K562 (cell line): Measurements from ENCODE around the gene GRXCR2. TPM values are rescaled to one million over a fixed set of nuclear protein-coding genes. Genes with fewer than 3 reads are reported as not detected.

Experiments used
- CGGBP1 ChIP-seq: fragments of 250-450 bp; sonication (Bioruptor Pico); IDR thresholded peaks from 2 replicates; pipeline ENCODE4 v1.9.0; 2021; ENCODE audit warnings: mild to moderate bottlenecking
- CXXC5 ChIP-seq: fragments of 250-450 bp; sonication (Bioruptor Pico); IDR thresholded peaks from 2 replicates; pipeline ENCODE4 v1.8.0; 2022; ENCODE audit warnings: inconsistent platforms, mild to moderate bottlenecking, moderate library complexity
- ETS2 ChIP-seq: IDR thresholded peaks from 2 replicates; pipeline ENCODE4 v1.6.1; 2016; ENCODE audit warnings: borderline replicate concordance, missing genetic modification characterization, mild to moderate bottlenecking, moderate library complexity, missing compliant biosample characterization; ENCODE audit not compliant: poor library complexity, severe bottlenecking
- GATAD2B ChIP-seq: fragments of 450-650 bp; IDR thresholded peaks from 2 replicates; pipeline ENCODE4 v1.6.1; 2017; ENCODE audit warnings: mild to moderate bottlenecking, borderline replicate concordance
- NR1H2 ChIP-seq: sonication (generic); formaldehyde crosslinking; IDR thresholded peaks from 2 replicates; pipeline ENCODE4 v1.4.0; 2020; ENCODE audit warnings: mild to moderate bottlenecking, missing genetic modification reagents
- POLR2A ChIP-seq: fragments of 450-650 bp; conservative IDR thresholded peaks from 2 replicates; pipeline ENCODE4 v1.6.1; 2016
- SAP30 ChIP-seq: fragments of 200-600 bp; sonication (generic); IDR thresholded peaks from 2 replicates; pipeline ENCODE4 v1.6.1; 2012; ENCODE audit warnings: borderline replicate concordance, low read depth, mild to moderate bottlenecking, moderate library complexity, low read length, control low read depth, inconsistent platforms; ENCODE audit not compliant: insufficient read depth, poor library complexity, severe bottlenecking
- TAF15 ChIP-seq: fragments of 200-400 bp; formaldehyde crosslinking; IDR thresholded peaks from 2 replicates; pipeline ENCODE4 v1.6.1; 2017; ENCODE audit warnings: mild to moderate bottlenecking, low read depth, low read length, moderate library complexity
- ZBTB33 ChIP-seq: sonication (generic); formaldehyde crosslinking; IDR thresholded peaks from 2 replicates; pipeline ENCODE4 v1.8.1; 2023; ENCODE audit warnings: mild to moderate bottlenecking, missing genetic modification reagents
- polyA plus RNA-seq, 8 experiments: library from polyadenylated mRNA; depleted of rRNA in 4 of 8; stranded (reverse) in 5 of 8; unstranded in 3 of 8; fragments of >200 nt; fragmentation: Nextera tagmentation in 2 of 8; fragmentation: Illumina TruSeq in 1 of 8; extraction: Ambion mirVana in 2 of 8; extraction: Trizol in 1 of 8; gene quantifications; 2 replicates each; pipeline versions ENCODE4 v1.2.1 to v1.2.3, GENCODE V29; 2011 to 2014; ENCODE audit warnings: inconsistent platforms in 1 of 8, missing spikeins in 1 of 8
- total RNA-seq, 7 experiments: library from RNA; depleted of rRNA in 6 of 7; stranded (reverse); fragments of >200 nt in 6 of 7; fragmentation: Illumina TruSeq in 2 of 7; extraction: Trizol in 2 of 7; gene quantifications; 2 replicates each; pipeline versions ENCODE4 v1.2.1 to v1.2.3, GENCODE V29; 2011 to 2021; ENCODE audit warnings: low replicate concordance in 1 of 7
- TF ChIP-seq, protein P1 (sequence below): fragments of 450-650 bp; formaldehyde crosslinking; IDR thresholded peaks from 2 replicates; pipeline ENCODE4 v1.4.0; 2022; ENCODE audit warnings: missing genetic modification characterization
- TF ChIP-seq, protein P2 (sequence below): sonication (generic); formaldehyde crosslinking; IDR thresholded peaks from 2 replicates; pipeline ENCODE4 v1.8.0; 2022; ENCODE audit warnings: mild to moderate bottlenecking, low read depth, missing genetic modification reagents
- TF ChIP-seq, protein P3 (sequence below): fragments of 450-650 bp; IDR thresholded peaks from 2 replicates; pipeline ENCODE4 v1.6.1; 2017; ENCODE audit warnings: antibody characterized with exemption, mild to moderate bottlenecking
- TF ChIP-seq, protein P4 (sequence below): fragments of 250-450 bp; sonication (Bioruptor Pico); IDR thresholded peaks from 2 replicates; pipeline ENCODE4 v1.5.0; 2021; ENCODE audit warnings: mild to moderate bottlenecking, borderline replicate concordance
- TF ChIP-seq, protein P5 (sequence below): fragments of 250-450 bp; sonication (Bioruptor Pico); IDR thresholded peaks from 2 replicates; pipeline ENCODE4 v1.4.0; 2020; ENCODE audit warnings: borderline replicate concordance

Gene GRXCR2
- total and polyA plus RNA-seq, 9 of the 15 experiments (the other 6 are each of a cell fraction or from before 2014, with no cell fraction given) = not detected

- TF ChIP-seq NR1H2 (CRISPR knock-in tag) (no peak), CXXC5 (CRISPR knock-in tag) (no peak), CGGBP1 (CRISPR knock-in tag) (no peak), GATAD2B (no peak), TAF15 (no peak), SAP30 (no peak), ETS2 (tag) (no peak), ZBTB33 (CRISPR knock-in tag) (no peak), POLR2A (no peak)
- TF ChIP-seq, protein P1, sequence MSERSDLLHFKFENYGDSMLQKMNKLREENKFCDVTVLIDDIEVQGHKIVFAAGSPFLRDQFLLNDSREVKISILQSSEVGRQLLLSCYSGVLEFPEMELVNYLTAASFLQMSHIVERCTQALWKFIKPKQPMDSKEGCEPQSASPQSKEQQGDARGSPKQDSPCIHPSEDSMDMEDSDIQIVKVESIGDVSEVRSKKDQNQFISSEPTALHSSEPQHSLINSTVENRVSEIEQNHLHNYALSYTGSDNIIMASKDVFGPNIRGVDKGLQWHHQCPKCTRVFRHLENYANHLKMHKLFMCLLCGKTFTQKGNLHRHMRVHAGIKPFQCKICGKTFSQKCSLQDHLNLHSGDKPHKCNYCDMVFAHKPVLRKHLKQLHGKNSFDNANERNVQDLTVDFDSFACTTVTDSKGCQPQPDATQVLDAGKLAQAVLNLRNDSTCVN = no peak
- TF ChIP-seq, protein P2, sequence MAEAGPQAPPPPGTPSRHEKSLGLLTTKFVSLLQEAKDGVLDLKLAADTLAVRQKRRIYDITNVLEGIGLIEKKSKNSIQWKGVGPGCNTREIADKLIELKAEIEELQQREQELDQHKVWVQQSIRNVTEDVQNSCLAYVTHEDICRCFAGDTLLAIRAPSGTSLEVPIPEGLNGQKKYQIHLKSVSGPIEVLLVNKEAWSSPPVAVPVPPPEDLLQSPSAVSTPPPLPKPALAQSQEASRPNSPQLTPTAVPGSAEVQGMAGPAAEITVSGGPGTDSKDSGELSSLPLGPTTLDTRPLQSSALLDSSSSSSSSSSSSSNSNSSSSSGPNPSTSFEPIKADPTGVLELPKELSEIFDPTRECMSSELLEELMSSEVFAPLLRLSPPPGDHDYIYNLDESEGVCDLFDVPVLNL (CRISPR knock-in tag) = no peak
- TF ChIP-seq, protein P3, sequence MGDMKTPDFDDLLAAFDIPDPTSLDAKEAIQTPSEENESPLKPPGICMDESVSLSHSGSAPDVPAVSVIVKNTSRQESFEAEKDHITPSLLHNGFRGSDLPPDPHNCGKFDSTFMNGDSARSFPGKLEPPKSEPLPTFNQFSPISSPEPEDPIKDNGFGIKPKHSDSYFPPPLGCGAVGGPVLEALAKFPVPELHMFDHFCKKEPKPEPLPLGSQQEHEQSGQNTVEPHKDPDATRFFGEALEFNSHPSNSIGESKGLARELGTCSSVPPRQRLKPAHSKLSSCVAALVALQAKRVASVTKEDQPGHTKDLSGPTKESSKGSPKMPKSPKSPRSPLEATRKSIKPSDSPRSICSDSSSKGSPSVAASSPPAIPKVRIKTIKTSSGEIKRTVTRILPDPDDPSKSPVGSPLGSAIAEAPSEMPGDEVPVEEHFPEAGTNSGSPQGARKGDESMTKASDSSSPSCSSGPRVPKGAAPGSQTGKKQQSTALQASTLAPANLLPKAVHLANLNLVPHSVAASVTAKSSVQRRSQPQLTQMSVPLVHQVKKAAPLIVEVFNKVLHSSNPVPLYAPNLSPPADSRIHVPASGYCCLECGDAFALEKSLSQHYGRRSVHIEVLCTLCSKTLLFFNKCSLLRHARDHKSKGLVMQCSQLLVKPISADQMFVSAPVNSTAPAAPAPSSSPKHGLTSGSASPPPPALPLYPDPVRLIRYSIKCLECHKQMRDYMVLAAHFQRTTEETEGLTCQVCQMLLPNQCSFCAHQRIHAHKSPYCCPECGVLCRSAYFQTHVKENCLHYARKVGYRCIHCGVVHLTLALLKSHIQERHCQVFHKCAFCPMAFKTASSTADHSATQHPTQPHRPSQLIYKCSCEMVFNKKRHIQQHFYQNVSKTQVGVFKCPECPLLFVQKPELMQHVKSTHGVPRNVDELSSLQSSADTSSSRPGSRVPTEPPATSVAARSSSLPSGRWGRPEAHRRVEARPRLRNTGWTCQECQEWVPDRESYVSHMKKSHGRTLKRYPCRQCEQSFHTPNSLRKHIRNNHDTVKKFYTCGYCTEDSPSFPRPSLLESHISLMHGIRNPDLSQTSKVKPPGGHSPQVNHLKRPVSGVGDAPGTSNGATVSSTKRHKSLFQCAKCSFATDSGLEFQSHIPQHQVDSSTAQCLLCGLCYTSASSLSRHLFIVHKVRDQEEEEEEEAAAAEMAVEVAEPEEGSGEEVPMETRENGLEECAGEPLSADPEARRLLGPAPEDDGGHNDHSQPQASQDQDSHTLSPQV = 0 out of 2 replicates have a peak, but pooled peaks have one; percentile 29
- TF ChIP-seq, protein P4, sequence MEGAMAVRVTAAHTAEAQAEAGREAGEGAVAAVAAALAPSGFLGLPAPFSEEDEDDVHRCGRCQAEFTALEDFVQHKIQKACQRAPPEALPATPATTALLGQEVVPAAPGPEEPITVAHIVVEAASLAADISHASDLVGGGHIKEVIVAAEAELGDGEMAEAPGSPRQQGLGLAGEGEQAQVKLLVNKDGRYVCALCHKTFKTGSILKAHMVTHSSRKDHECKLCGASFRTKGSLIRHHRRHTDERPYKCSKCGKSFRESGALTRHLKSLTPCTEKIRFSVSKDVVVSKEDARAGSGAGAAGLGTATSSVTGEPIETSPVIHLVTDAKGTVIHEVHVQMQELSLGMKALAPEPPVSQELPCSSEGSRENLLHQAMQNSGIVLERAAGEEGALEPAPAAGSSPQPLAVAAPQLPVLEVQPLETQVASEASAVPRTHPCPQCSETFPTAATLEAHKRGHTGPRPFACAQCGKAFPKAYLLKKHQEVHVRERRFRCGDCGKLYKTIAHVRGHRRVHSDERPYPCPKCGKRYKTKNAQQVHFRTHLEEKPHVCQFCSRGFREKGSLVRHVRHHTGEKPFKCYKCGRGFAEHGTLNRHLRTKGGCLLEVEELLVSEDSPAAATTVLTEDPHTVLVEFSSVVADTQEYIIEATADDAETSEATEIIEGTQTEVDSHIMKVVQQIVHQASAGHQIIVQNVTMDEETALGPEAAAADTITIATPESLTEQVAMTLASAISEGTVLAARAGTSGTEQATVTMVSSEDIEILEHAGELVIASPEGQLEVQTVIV (CRISPR knock-in tag) = no peak
- TF ChIP-seq, protein P5, sequence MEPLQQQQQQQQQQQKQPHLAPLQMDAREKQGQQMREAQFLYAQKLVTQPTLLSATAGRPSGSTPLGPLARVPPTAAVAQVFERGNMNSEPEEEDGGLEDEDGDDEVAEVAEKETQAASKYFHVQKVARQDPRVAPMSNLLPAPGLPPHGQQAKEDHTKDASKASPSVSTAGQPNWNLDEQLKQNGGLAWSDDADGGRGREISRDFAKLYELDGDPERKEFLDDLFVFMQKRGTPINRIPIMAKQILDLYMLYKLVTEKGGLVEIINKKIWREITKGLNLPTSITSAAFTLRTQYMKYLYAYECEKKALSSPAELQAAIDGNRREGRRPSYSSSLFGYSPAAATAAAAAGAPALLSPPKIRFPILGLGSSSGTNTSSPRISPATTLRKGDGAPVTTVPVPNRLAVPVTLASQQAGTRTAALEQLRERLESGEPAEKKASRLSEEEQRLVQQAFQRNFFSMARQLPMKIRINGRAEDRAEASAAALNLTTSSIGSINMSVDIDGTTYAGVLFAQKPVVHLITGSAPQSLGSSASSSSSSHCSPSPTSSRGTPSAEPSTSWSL (CRISPR knock-in tag) = no peak
Measured at GRCh38 chr5:145825751-145826180, 47.0 kb downstream of the GRXCR2 start (continued).
